Keratinocyte (primary cell): Measurements from ENCODE around the gene MRPL33. TPM values are rescaled to one million over a fixed set of nuclear protein-coding genes. Genes with fewer than 3 reads are reported as not detected.

ENCODE experiments used
- DNase-seq: peaks from one replicate; pipeline ENCODE4 v3.0.0-alpha.2; 2011; ENCODE audit warnings: low read depth, missing footprints, low spot score
- FAIRE-seq: peaks from 2 replicates; lab custom pipeline; 2011; peaks lifted over from hg19 to GRCh38; lab: Jason Lieb, UNC
- H2AFZ ChIP-seq: 2 replicates; pipeline ENCODE4 v1.6.0; 2012; ENCODE audit warnings: low read length, control low read depth, inconsistent platforms; ENCODE audit not compliant: control insufficient read depth
- H3K27ac ChIP-seq: 2 replicates; pipeline ENCODE4 v1.5.1; 2011; ENCODE audit warnings: low read length; ENCODE audit not compliant: control insufficient read depth, insufficient read depth
- H3K27me3 ChIP-seq: 3 replicates; pipeline ENCODE4 v1.6.0; 2011; ENCODE audit warnings: low read length; ENCODE audit not compliant: control insufficient read depth, insufficient read depth; ENCODE audit errors: extremely low read depth
- H3K36me3 ChIP-seq, 2 experiments: 2 replicates in 1 of 2; 3 replicates in 1 of 2; pipeline ENCODE4 v1.5.1; 2011; ENCODE audit warnings: low read length in 2 of 2, mild to moderate bottlenecking in 1 of 2; ENCODE audit not compliant: control insufficient read depth in 2 of 2, insufficient read depth in 2 of 2; ENCODE audit errors: extremely low read depth in 1 of 2
- H3K4me1 ChIP-seq: 3 replicates; pipeline ENCODE4 v1.5.1; 2011; ENCODE audit warnings: low read length; ENCODE audit not compliant: control insufficient read depth, insufficient read depth; ENCODE audit errors: extremely low read depth
- H3K4me2 ChIP-seq: 3 replicates; pipeline ENCODE4 v1.6.0; 2011; ENCODE audit warnings: low read depth, low read length; ENCODE audit not compliant: control insufficient read depth, insufficient read depth; ENCODE audit errors: extremely low read depth
- H3K4me3 ChIP-seq, 3 experiments: fragments of 200-600 bp in 1 of 3; sonication (generic) in 1 of 3; 2 replicates in 2 of 3; 3 replicates in 1 of 3; pipeline ENCODE4 v1.5.1; 2011 to 2016; ENCODE audit warnings: low read length in 3 of 3, mild to moderate bottlenecking in 3 of 3, control low read depth in 2 of 3, inconsistent platforms in 1 of 3, low read depth in 1 of 3, mixed read lengths in 1 of 3, mixed run types in 1 of 3, moderate library complexity in 1 of 3; ENCODE audit not compliant: control insufficient read depth in 2 of 3, insufficient read depth in 2 of 3; ENCODE audit errors: extremely low read depth in 1 of 3
- H3K79me2 ChIP-seq: 2 replicates; pipeline ENCODE4 v1.6.0; 2012; ENCODE audit warnings: low read length; ENCODE audit not compliant: control insufficient read depth, insufficient read depth
- H3K9ac ChIP-seq: 3 replicates; pipeline ENCODE4 v1.6.0; 2011; ENCODE audit warnings: low read length; ENCODE audit not compliant: control insufficient read depth, insufficient read depth; ENCODE audit errors: extremely low read depth
- H3K9me1 ChIP-seq: 3 replicates; pipeline ENCODE4 v1.6.0; 2011; ENCODE audit warnings: low read length; ENCODE audit not compliant: control insufficient read depth, insufficient read depth; ENCODE audit errors: extremely low read depth
- H3K9me3 ChIP-seq: 2 replicates; pipeline ENCODE4 v1.5.1; 2012; ENCODE audit warnings: low read depth, low read length; ENCODE audit not compliant: control insufficient read depth
- H4K20me1 ChIP-seq: 3 replicates; pipeline ENCODE4 v1.6.0; 2011; ENCODE audit warnings: low read length; ENCODE audit not compliant: control insufficient read depth, insufficient read depth; ENCODE audit errors: extremely low read depth
- CTCF ChIP-seq, 3 experiments: IDR thresholded peaks in 1 of 3; conservative IDR thresholded peaks in 1 of 3; optimal IDR thresholded peaks in 1 of 3; 2 replicates in 2 of 3; 3 replicates in 1 of 3; pipeline versions ENCODE3 to v1.5.1; 2011; ENCODE audit warnings: low read length in 3 of 3, mild to moderate bottlenecking in 3 of 3, moderate library complexity in 2 of 3, control low read depth in 1 of 3, inconsistent platforms in 1 of 3; ENCODE audit not compliant: insufficient read depth in 2 of 3; ENCODE audit errors: extremely low read depth in 1 of 3
- EZH2 ChIP-seq: IDR thresholded peaks from one replicate; pipeline ENCODE4 v1.6.1; 2012; ENCODE audit warnings: inconsistent platforms, mild to moderate bottlenecking, low read length, moderate library complexity
- dilution Hi-C: fragments of 300-500 bp; cut with MboI; formaldehyde crosslinking; loops from one replicate; pipeline ENCODE4 v1.7.0; 2020; ENCODE audit warnings: low sequenced_read_pairs; ENCODE audit not compliant: extremely low pct_ligation_motif_present
- polyA plus RNA-seq, 5 experiments: library from polyadenylated mRNA; depleted of rRNA in 3 of 5; stranded (reverse) in 3 of 5; stranded (forward) in 1 of 5; unstranded in 1 of 5; fragments of >200 nt; gene quantifications; 1 replicate in 1 of 5; 2 replicates in 3 of 5; 3 replicates in 1 of 5; pipeline versions ENCODE4 v1.2.1 to v1.2.3, GENCODE V29; 2011 to 2012; ENCODE audit warnings: missing spikeins in 2 of 5, low read depth in 1 of 5, low replicate concordance in 1 of 5

Gene MRPL33
- polyA plus RNA-seq, 1 donor (not counting 4 experiments of a cell fraction or from before 2014, with no cell fraction given), result 110 TPM

- no peak for TF ChIP-seq CTCF (optimal IDR thresholded peaks at IDR 0.05 in 1 of 3, IDR thresholded peaks at IDR 0.05 in 1 of 3, conservative IDR thresholded peaks at IDR 0.05 in 1 of 3; ENCODE audit: extremely low read depth in 1 of 3, insufficient read depth in 2 of 3, low read length in 3 of 3)
- no peak for TF ChIP-seq EZH2
- Histone ChIP-seq H3K4me2 (no peak overlapping the region), H3K9me3 (no peaks in the 10 kb centered on the region), H4K20me1 (no peaks in the 10 kb centered on the region), H3K4me3 (no peak overlapping the region), H3K36me3 (no peaks in the 10 kb centered on the region), H3K27me3 (no peaks in the 10 kb centered on the region), H3K4me1 (peaks cover 16% of the 10 kb centered on the region), H3K9me1 (no peaks in the 10 kb centered on the region), H3K9ac (no peak overlapping the region), H2AFZ (no peak overlapping the region), H3K79me2 (no peaks in the 10 kb centered on the region), H3K27ac (no peak overlapping the region)
- DNase-seq (no peak), FAIRE-seq (no peak)
- dilution Hi-C loops, result no loop called here
Observed at GRCh38 chr2:27729614-27730013, 41.9 kb upstream of the MRPL33 start.

DNA sequence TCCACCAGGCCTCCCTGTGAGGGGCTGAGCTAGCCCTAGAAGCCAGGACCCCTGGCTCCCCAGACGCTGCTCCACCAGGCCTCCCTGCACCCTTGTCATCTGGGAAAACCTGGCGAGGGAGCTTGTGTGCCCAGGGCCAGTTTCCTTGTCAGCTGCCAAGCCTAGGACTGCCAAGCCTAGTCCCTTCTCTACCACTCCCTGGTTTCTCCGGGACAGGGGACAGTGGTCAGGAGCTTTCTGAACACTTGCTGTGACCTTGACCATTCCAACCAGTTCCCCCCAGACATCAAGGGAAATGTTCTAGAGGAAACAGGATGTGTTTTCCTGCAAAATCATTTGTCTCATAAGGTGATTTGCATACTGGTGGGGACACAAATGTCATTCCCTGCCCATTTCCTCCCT, 41.3 kb upstream of the MRPL33 start:
- H3K4me2 ChIP-seq, result no peak overlapping the region
- no peak overlapping the region for H3K9ac ChIP-seq
- H3K27me3 ChIP-seq, result no peaks in the 10 kb centered on the region
- H3K36me3 ChIP-seq, result no peaks in the 10 kb centered on the region
- H3K27ac ChIP-seq, result no peak overlapping the region
- no peak for FAIRE-seq
- H3K9me1 ChIP-seq, result no peaks in the 10 kb centered on the region
- TF ChIP-seq EZH2 (no peak), CTCF (optimal IDR thresholded peaks at IDR 0.05 in 1 of 3, IDR thresholded peaks at IDR 0.05 in 1 of 3, conservative IDR thresholded peaks at IDR 0.05 in 1 of 3; ENCODE audit: extremely low read depth in 1 of 3, insufficient read depth in 2 of 3, low read length in 3 of 3) (no peak)
- H3K79me2 ChIP-seq, result no peaks in the 10 kb centered on the region
- no peaks in the 10 kb centered on the region for H4K20me1 ChIP-seq
- H3K4me3 ChIP-seq, result no peak overlapping the region
- dilution Hi-C loops, result no loop called here
- no peak for DNase-seq
- H2AFZ ChIP-seq, result no peak overlapping the region
- H3K4me1 ChIP-seq, result peaks cover 22% of the 10 kb centered on the region
- H3K9me3 ChIP-seq, result no peaks in the 10 kb centered on the region
